Peyer's patch (tissue), 4 donors: Measurements from ENCODE around the gene MKRN3.

ENCODE experiments used
- CTCF ChIP-seq, 6 experiments: fragments of 450-650 bp in 4 of 6; fragments of 200-600 bp in 2 of 6; sonication (generic) in 1 of 6; IDR thresholded peaks; one replicate each; pipeline ENCODE4 v1.5.1; 2017 to 2019; ENCODE audit warnings: antibody characterized with exemption in 6 of 6, mild to moderate bottlenecking in 3 of 6, moderate library complexity in 1 of 6
- POLR2A ChIP-seq, 2 donors: fragments of 450-650 bp; IDR thresholded peaks; one replicate each; pipeline ENCODE4 v1.5.1; 2017; ENCODE audit warnings: antibody characterized with exemption in 2 of 2, mild to moderate bottlenecking in 2 of 2, moderate library complexity in 2 of 2

- no peak for TF ChIP-seq POLR2A (IDR thresholded peaks at IDR 0.05)
- no peak for TF ChIP-seq CTCF (IDR thresholded peaks at IDR 0.05)
These were observed 48.6 kb upstream of the MKRN3 start for GRCh38 chr15:23516866-23517265.
